ENCODE measurements around the gene ABCB10.
"Not testable (repeated sequence)": the region's sequence is repeated elsewhere in the genome, so short reads cannot be mapped to it uniquely, and the experiment has no call there.

ABCB10 gene

DNA sequence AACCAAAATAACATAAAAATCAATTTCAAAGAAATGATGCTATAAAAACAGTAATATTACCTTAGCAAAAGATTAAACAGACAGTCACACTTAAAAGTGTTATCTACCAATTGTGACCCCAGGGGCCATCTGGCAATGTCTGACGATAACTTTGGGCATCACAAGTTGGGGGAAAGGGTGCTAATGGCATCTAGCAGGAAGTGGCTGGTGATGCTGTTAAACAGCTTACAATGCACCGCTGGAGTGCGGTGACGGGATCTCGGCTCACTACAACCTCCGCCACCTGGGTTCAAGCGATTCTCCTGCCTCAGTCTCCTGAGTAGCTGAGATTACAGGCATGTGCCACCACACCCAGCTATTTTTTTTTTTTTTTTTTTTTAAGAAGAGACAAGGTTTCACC, 78.0 kb downstream of the ABCB10 start:
- no peak for DNase-seq (ENCODE audit: extremely low read depth in 1 of 2, low read depth in 1 of 2)

DNA sequence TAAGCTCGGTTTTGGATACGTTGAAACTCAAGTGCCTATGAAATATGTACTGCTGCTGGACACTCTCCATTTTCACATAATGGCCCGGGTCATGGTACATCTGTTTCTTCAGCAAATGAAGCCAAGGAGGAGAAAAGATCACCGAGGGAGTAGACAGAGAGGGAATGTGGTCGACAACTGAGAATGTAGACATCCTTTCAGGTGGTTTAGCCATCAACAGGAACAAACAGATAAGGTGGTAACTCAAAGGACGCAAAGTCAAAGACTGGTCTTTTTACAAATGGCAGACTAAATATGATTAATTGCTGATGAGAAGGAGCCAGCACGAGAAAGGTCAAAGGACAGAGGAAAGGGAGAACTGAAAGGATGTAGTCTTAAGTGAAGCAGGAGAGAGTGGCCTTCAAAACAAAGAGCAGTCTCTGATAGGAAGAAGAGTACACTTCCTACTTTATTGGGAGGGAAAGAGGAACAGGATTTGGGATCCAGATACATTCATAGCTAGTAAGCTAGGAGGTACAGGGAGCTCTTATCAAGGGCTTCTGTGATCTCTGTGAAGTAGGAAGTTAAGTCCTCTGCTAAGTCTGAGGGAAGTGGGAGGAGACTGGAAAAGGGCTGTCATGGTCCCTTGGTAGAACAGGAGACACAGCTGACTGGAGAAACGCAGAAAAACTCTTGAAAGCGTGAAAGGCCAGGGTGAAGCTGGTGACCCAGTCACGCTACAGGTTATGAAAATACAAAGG, 78.7 kb downstream of the ABCB10 start:
- no peak for DNase-seq (ENCODE audit: extremely low read depth in 1 of 2, low read depth in 1 of 2)

- DNase-seq (ENCODE audit: extremely low read depth in 1 of 2, low read depth in 1 of 2): no peak
Measured at GRCh38 chr1:229478852-229479251, 79.7 kb downstream of the ABCB10 start.

DNA sequence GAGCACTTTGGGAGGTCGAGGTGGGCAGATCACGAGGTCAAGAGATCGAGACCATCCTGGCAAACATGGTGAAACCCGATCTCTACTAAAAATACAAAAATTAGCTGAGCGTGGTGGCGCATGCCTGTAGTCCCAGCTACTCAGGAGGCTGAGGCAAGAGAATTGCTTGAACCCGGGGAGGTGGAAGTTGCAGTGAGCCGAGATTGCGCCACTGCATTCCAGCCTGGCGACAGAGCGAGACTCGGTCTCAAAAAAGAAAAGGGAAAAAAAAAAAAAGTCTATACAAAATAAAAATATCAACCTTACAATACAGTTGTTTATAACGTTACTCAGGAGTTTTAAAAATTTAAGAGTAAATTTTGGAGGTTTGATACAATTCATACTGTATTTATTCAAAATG, 82.6 kb downstream of the ABCB10 start:
- DNase-seq (ENCODE audit: extremely low read depth in 1 of 2, low read depth in 1 of 2): not testable (repeated sequence)

- no peak for DNase-seq (ENCODE audit: extremely low read depth in 1 of 2, low read depth in 1 of 2)
Measured at GRCh38 chr1:229474509-229474908, 84.0 kb downstream of the ABCB10 start.

- no peak for DNase-seq (ENCODE audit: extremely low read depth in 1 of 2, low read depth in 1 of 2)
Measured at GRCh38 chr1:229471175-229471574, 87.3 kb downstream of the ABCB10 start.

DNA sequence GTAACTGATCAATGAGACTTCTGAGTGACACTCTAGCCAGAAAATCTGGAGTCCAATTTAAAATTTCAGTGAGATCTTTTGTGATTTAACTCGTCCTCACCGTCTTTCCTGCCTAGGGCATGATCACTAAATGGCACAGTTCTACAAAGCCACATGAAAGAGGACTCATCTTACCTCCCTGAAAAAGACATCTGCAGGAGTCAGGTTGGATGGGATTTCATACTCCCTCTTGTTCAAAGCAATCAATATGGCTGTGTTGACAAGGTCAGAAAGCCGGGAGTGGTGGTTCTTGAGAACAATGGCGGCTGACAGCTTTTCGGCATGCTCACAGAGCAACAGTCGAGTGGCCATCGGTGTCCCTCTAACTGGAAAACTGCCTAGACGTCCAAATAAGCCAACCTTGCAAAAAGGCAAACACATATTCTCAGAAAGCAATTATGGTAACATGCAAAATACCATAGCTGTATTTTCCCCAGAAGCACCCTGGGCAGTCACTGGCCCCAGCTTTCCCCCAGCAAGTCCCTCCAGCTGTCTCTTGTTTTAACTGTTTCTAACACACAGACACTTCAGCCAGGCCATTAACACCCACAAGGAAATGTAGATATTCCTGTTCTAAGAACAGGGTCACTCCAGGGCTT, 88.0 kb downstream of the ABCB10 start:
- no peak for DNase-seq (ENCODE audit: extremely low read depth in 1 of 2, low read depth in 1 of 2)

DNA sequence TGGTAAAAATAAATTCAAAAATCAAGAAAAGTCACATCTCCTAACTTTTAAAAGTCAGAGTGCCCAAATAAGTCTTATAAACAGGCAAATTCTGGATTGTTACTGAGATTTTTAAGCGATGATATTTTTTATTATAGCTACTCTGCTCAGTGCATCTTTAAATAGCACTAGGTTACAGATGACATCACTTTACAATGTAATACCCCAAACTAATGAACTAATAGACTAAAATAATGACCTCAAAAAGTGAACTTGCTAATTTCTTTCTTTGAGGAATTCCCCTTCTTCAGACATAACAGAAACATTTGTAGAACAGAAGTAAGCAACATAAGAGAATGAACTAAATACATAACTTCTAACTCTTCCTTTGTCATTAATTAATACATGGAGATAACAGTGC, 91.6 kb downstream of the ABCB10 start:
- no peak for DNase-seq (ENCODE audit: extremely low read depth in 1 of 2, low read depth in 1 of 2)
